GM18907 (cell line): ENCODE data around the gene MAML2.
"Not testable (repeated sequence)": the region's sequence is repeated elsewhere in the genome, so short reads cannot be mapped to it uniquely, and the experiment has no call there.

Experiments
- ATAC-seq: cut with Tn5 transposase; IDR thresholded peaks from one replicate; pipeline ENCODE4 v1.9.1; 2021; ENCODE audit warnings: mild to moderate bottlenecking, moderate library complexity; ENCODE audit not compliant: unreplicated experiment

The MAML2 gene

DNA sequence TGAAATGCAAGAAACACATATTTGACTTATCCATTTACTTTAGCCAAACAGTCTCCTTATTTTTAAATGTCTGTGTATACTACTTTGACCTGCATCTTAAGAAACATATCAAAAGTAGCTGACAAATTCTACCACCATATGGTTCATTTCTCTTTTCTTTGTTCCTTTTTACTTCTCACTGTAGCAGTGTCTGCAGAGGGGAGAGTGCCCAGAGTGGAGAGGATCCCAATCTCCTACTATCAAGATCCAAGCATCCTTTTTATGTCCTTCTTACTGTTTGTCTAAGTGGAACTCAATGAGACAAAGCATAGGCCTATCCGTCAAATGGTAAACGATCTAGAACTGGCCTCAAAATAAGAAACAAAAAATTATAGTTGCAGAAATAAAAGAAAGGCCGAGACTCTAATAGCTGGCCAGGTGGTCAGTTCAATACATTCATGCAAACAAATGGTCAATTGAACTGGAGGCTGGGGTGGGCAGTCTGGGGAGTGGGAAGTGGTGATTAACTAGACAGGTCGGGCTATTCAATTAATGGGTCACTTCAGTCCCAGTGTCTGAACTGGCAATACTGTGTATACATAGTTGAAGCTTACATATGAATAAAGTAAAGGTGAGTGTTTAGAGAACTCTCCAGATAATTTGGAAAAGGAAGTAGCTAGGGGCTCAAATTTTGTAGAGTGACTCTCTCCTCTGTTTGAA is 149.1 kb downstream of the MAML2 start:
- ATAC-seq: no peak

DNA sequence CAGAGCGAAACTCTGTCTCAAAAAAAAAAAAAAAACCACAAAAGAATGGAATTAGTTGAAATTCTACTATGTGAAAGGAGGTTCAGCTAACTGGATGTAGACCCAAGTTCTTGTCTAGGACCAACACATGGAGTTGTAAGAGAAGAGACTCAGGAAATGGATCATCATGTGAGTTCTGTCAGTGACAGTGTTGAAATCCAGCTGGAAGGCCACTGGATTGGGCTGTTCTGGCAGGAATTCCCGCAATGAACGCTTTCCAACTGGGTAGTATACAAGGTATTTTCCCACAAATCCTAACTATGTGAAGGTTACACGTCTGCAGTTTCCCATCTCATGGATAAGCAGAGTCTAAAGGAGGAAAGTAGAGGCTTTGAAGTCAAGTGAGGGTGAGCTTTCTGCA is 151.2 kb downstream of the MAML2 start:
- ATAC-seq: no peak

DNA sequence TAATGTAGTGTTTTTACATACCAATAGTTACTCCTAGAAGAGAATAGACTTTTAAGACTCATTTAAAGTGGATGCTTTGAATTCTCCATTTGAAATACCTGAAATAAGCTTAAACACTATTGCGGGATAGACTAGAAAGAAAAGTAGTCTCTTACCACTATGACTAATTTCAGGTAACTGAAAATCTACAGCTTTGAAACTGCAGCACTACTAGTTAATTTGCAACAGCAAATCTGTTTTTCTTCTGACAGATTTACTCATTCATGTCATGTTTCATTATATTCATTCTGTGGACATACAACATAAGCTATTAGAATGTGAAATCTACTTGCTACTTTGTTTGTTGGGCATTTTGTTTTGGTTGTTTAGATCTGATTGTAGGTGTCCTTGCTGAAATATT is 153.6 kb downstream of the MAML2 start:
- ATAC-seq: peak; percentile 44

DNA sequence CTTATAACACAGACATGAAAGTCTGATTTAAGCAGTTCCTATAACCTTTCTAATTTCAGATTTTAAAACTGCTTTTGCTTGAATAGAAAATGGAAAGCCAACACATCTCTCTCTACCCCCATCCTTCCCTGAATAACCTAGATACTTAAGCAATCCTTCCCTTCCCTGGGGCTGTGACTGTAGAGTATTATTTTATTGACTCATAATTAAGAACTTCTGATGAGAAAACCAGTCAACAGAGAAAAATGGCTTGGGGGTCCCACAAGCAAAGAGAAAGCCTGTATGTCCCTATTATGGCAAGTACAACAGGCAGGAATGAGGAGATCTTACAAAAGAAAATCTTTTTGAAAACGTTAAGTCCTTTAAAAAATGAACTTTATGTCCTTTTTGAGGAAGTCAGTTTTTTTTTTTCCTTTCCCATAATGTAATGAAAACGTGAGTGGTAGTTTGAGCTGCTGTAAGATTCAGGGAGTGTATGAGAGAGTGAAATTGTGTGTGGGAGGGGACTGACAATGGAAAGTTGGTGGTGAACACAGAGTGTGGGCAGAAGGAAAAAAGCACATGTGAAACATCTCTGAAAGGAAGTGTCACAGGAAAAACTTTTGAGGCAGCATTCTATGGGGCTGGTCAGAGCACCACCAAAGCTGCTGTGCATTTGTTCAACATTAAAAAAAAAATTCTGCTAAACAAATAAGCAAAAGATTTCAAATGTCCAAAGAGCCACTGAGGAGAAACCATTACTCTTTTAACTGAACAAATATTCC is 154.6 kb downstream of the MAML2 start:
- peak; percentile 49 for ATAC-seq

DNA sequence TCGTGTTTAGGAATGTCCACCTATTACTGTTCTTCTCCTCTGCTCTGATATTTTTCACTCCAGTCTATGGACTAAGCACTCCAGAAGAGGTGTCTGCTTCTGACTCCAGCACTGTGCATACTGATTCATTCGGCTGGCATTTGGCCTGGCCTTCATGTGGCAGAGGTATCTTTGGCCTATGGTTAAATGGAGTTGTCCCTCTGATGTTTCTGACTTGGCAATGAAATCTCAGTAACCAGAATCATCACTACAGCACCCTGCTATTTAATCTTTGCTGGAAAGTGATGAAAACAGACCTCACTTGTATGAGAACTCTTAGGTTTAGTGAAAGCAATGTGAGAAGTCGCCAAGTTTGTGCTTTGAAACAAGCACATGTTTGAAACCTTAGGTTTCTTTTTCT is 155.2 kb downstream of the MAML2 start:
- no peak for ATAC-seq

DNA sequence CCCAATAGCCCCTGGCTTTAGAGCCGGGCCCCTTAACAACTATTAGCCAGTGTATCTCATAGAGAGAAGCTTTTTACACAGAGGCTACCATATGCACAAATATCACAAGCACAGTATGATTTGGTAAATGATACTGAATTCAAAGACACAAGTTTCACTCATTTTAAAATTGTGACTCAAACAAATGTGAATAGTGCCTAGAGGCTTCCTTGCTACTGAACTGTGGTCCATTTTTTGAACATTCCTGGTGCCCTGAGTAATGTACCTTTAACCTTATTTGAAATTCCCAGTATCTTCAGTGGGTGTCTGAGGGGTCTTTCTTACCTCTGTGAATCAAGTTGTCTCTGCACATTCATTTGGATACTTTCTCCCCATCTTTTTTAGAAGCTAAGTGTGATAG is 156.2 kb downstream of the MAML2 start:
- no peak for ATAC-seq

DNA sequence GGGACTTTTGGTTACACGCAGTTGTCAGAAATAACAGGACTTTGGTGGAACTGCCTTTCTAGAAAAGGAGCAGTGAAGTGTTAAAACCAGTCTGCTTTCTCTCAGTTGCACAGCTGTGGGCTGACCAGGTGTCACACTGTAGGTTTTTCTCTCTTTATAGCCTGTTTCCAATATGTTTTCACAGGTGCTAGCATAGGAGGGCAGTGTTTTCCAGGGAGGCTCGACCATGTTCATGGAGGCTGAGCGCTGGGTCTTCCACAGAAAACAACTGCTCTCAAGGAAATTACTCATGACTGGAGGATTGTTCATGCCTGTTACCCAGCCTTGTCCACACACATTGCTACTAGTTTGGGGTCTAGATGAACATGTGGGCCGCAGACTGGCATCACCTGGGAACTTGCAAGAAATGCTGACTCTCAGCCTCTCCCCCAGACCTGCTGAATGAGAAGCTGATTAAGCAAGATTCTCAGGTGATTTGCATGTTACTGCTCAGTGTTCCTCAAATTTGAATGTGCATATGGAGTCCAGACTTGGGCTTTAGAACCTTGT is 157.7 kb downstream of the MAML2 start:
- peak; percentile 78 for ATAC-seq

DNA sequence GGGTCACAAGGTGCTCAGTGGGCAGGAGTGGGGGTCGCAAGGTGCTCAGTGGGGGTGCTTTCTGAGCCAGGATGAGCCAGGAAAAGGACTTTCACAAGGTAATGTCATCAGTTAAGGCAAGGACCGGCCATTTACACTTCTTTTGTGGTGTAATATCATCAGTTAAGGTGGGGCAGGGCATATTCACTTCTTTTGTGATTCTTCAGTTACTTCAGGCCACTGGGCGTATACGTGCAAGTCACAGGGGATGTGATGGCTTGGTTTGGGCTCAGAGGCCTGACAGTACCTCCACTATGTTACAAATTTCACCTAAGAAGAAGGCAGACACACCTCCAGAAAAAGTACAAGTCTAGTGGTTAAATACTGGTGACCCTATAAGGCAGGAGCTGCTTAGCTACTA is 162.1 kb downstream of the MAML2 start:
- ATAC-seq: not testable (repeated sequence)

DNA sequence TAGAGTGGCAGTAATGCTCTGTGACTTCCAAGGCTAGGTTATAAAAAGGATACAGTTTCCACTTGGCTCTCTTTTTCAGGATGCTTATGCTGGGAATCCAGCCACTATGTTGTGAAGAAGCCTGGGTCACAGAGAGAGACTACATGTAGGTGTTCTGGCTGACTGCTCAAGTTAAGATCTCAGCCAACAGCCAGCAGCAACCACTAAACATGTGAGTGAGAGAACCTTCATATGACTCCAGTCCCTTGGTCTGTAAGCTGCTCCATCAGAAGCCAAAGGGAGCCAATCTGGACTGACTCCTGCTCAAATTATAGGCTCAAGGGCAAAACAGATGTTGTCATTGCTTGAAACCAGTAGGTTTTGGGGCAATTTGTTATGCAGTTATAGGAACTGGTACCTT is 162.7 kb downstream of the MAML2 start:
- ATAC-seq: peak; percentile 50

DNA sequence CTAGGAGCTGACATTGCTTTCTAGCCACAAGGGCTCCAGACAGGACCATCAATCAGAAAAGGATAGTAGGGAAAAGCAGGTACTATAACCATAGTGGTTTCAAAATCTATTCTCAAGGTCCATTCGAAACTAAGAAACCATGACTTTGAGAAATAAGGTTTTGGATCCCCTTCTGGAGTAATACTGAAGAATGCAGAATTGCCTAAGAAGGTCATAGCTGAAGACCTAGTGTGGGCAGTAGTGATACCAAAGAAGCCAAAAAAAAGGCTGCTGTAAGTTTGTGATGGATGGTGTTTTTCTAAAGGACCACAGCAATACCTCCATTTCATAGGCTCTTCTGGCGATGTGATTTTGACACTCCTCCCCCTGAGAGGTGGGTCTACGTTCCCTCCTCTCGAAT is 163.1 kb downstream of the MAML2 start:
- peak; percentile 38 for ATAC-seq

DNA sequence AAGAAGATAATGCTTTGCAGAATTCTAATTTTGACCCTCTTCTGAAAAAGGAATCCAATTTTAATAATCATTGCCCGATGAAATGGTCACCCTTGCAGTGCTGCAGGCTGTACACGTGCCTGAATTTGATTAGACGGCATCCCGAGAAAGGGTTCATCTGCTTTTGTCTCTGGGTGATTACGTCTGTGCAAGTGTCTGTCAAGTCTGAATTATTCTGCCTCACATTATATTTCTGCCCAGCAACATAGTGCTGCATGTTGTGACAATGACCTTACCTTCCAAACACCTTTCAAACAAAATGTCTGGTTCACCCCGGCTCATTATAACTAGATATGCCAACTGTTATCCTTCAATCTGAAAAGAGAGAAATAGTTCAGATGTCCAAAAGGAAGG is 164.1 kb downstream of the MAML2 start:
- ATAC-seq: no peak

DNA sequence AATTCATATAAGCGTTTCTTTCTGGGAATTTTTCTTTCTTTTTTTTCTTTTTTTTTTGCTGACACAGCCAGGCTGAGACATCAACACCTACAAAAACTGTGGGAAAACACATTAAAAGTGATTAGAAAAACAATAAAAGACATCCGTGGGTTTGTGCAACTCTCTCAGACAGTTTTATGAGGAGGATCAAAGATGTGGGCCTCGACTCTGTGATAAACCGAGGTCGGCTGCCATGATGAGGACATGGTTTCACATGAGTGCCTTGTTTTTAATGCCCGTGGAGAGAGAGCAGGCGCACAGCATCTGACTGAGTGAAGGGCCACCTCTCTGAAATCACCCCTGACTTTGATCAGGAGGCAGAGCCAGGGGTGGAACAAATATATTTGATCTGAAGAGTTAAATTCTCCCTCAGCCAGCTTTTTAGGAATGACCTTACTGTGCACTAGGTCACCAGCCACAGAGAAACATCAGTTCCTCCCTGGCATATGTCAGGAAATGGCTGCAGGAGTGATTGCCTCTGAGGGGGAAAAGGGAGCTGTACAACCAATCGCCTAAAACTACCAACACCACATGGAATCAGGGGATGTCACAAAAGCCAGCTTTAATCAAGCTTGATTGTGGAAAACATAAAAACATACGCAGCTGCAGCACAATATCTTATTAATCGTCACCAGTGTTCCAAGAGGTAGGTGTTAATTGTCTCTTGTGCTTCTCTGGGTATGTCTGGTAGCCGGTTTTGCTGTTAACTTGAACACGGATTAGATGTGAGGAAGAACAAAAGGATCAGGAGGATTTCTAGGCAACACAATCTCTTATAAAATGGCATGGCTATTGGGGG is 164.7 kb downstream of the MAML2 start:
- no peak for ATAC-seq

DNA sequence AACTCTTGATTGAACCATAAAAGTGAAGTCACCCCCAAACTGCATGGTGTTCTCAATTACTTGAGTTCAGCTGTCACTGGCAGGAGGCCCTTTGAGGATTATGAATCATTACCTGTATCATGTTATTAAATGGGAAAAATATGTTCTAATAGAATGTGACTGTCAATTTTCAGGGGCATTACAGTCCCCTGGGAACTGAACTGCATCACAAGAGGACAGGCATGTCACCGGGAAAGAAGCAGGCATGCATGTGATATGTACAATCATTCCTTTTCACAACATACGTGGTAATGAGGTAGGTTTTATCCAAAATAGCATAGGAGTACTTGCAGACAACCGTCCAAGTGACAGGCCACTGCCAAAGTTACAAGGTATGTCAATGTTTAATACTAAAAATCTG is 165.8 kb downstream of the MAML2 start:
- ATAC-seq: no peak

DNA sequence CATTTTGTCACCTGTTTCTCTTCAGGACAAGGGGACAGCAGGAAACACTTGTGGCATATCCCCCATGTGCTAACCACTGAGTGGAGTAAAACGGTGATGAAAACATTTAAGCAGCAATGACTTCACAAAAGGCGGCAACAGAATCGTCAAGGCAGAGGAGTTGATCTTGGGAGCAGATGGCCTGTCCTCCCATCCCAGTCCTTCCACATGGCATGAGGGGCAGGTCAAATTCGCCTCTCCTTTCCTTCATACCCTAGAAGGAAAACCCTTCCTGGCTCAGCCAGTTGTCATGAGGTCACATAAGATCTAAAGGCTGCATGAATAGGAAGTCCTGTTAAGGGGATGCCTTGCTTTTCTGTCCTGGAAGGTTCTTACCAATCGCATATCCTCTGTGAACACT is 169.1 kb downstream of the MAML2 start:
- no peak for ATAC-seq

DNA sequence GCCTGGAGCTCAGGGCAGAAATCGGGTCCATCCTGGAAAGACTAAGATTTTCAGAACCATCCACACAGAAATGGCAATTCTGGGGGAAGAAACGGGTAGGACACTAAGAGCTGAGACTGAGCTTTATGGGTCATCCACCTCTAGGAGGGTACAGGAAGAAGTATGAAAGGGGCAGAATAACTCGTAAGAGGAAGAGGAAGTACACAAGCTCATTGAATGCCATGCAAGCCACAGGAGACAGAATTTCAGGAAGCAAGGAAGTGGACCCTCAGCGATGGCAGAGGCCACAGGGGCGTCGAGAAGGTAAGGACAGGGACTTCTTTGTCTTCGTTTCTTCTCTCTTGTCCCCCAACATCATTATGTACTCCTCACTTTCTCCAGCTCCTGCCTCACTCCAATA is 169.6 kb downstream of the MAML2 start:
- no peak for ATAC-seq

DNA sequence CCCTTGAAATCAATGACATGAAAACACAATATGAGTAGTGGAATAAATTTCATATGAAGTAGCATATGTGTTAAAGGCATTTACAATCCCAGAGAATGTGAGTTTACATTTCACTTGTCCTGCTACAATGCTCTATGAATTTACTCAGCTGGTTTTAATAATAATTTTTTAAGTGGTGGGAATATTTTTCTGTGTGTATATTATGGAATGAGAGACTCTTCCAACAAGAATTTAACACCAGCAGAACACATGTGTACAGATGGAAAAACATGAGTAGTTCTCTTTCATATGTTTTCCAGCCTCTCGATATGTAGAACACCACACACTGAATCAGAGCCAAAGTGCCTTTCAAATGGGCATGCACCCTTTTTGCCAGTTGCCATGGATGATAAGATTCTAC is 170.4 kb downstream of the MAML2 start:
- no peak for ATAC-seq

DNA sequence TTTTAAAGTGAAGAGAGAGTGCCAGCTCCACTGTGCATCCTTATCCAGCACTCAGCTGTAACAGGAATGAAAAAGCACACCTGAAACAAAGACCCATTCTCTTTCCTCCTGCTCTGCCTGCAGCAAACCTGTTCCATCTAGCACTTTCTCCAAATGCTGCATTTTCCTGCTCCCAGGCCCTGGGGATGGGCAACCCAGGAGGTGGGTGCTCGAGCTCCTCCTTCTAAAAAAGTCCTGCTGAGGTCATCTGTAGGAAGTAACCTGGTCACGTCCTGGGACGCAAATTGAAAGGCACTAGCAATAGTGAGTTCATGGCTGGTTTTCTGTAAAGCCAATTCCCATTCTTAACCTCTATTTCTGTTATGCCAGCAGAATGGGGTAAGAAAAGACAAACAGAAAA is 173.7 kb downstream of the MAML2 start:
- ATAC-seq: no peak

DNA sequence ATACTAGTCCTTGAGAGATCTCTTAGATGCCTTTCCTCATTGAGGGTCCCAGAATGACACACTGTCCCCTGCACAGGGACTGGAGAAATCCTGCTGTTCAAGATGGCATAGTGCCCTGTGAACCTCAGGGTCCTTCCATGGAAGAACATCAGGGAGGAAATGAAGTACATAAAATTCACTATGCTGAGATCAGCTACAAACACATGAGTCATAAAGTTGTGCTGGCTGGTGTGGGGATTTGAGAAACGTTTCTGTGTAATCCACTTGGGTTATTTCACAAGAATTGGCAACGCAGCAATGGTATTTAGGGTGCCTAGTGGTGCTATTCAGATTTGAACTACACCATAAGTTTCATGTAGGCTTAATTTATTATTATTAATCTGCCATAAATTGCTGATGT is 174.4 kb downstream of the MAML2 start:
- no peak for ATAC-seq

DNA sequence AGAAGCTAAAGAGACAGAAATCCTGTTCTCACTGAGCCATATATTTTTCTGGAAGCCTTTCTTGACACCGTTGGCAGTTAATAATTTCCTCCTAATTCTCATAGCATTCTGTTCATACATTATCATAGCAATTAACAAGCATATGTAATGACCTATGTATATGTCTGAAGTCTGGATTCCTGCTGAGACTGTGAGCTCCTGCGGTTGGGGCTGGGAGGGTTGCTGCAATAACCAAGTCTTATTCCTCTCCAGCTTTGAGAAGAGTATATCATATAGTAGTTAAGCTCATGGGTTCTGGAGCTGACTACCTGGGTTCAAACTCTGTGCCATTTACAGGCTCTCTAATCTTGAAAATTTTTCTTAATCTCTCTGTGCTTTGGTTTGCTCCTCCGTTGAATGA is 175.2 kb downstream of the MAML2 start:
- ATAC-seq: no peak

DNA sequence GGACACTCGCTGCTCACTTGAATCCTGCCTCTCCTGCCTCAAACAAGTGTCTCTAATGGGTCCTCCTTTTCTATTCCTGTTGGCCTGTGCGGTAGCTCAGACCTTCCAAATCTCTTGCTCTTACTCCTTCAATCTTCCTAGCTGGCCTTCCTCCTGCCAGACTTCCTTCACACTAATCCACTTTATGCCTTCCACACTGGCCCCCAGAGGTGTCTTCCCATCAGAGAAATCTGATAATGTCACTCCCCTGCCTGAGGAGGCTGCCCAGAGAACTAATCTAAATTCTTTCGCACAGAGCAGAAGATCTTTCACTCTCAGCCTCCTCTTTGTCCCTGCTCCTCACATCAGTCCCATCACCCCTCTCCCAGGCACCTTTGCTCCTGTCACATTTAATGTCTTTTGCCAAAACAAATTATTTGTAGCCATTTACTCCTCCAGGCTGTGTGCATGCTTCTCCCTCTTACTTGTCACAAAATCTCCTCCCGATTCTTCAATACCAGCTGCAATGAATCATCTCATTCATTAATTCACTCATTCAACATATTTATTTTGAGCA is 175.7 kb downstream of the MAML2 start:
- no peak for ATAC-seq

DNA sequence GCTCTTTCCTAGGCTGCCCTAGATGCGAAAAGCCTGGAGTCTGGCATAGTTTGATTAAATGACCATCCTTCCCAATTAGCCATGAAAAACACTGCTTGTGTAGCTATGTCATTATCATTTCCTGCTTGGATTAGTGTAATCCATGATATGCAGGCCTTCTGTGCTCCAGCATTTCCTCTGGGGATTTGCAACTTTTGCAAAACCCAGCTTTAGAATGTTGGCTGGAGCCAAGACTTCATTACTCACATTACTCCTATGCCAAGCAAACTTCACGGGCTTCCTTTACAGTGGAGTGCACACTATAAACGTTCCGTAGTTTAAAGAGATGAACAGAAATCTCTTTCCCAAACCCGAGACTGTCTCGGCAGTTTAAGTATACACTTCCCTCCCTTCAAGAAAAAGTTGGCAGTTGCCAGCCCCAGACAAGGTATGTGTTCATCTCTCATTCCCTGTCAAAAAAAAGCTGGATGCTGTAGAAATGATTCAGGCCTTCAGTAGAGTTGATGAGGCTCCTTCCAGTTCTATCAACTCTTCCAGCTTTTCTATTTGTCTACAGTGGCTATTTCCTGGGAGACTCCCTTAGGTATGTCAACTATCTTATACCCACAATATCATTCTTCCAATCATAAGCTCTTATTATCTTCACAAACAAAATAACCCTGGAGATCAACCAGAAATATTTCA is 180.0 kb downstream of the MAML2 start:
- no peak for ATAC-seq
